Activated B cell treated with CpG ODN at 0.5 μM for 24 hours (primary cell): Measurements from ENCODE around the gene CUX1. TPM values are rescaled to one million over a fixed set of nuclear protein-coding genes. Genes with fewer than 3 reads are reported as not detected.

Experiments used
- ATAC-seq: fragments of 200-7000 bp; cut with Tn5 transposase; one replicate; pipeline ENCODE4 v1.10.0; 2021; ENCODE audit warnings: low read depth, mild to moderate bottlenecking, moderate library complexity
- CTCF ChIA-PET: fragments of 350-600 bp; sonication (Branson Sonifier 250); formaldehyde crosslinking; loops from one replicate; lab custom pipeline; 2021; ENCODE audit warnings: antibody characterized with exemption; lab: Charles Lee
- POLR2A ChIA-PET: fragments of 350-600 bp; sonication (Branson Sonifier 250); formaldehyde crosslinking; loops from one replicate; lab custom pipeline; 2021; ENCODE audit warnings: antibody characterized with exemption; lab: Charles Lee
- DNase-seq: peaks from one replicate; pipeline ENCODE4 v3.0.0; 2022
- H3K27ac Mint-ChIP-seq: one replicate; pipeline ENCODE4 v1.8.0; 2020; ENCODE audit warnings: mixed read lengths
- H3K27me3 Mint-ChIP-seq: one replicate; pipeline ENCODE4 v1.8.0; 2021; ENCODE audit warnings: mixed read lengths
- H3K36me3 Mint-ChIP-seq: one replicate; pipeline ENCODE4 v1.8.0; 2021; ENCODE audit warnings: low read depth, mixed read lengths
- H3K4me1 Mint-ChIP-seq: one replicate; pipeline ENCODE4 v1.8.0; 2021; ENCODE audit warnings: mixed read lengths
- H3K4me3 Mint-ChIP-seq: one replicate; pipeline ENCODE4 v1.8.0; 2020; ENCODE audit warnings: mild to moderate bottlenecking, mixed read lengths
- H3K9me3 Mint-ChIP-seq: one replicate; pipeline ENCODE4 v1.8.0; 2020; ENCODE audit warnings: mixed read lengths
- CTCF ChIP-seq: fragments of 200-600 bp; IDR thresholded peaks from one replicate; pipeline ENCODE4 v1.8.0; 2022; ENCODE audit warnings: antibody characterized with exemption, mild to moderate bottlenecking
- intact Hi-C: fragments of 100-400 bp; cut with micrococcal nuclease; formaldehyde crosslinking; loops from one replicate; pipeline ENCODE4 v1.15.1; 2024
- total RNA-seq: library from RNA; stranded (reverse); gene quantifications from 2 replicates; pipeline ENCODE4 v1.2.3, GENCODE V29; 2022

The CUX1 gene
- total RNA-seq, 1 donor from 2014 or later = 61.7 TPM

DNA sequence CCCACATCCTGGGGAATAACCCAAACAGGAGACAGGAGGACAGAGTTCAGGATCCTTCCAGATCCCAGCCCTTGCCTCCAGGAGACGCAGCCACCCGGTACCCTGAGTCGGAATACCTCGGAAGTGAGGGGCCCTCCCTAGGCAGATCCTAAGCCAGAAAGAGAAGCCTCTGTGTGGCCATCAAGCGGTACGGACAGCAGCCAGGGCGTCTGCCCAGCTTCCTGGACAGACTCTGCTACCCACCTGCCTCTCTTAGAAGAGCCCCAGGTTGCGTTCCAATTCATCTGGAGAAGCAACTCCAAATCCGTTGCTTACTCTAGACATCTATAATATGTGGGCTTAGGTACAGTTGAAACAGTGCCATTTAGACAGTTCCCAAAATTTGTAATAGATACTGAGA is 249.1 kb downstream of the CUX1 start:
- H3K4me3 Mint-ChIP-seq = no peak overlapping the region
- DNase-seq (no peak), ATAC-seq (no peak)
- no peak overlapping the region for H3K27ac Mint-ChIP-seq
- ChIA-PET POLR2A (no interaction called here), CTCF (no interaction called here)
- intact Hi-C loops = no loop called here
- H3K36me3 Mint-ChIP-seq = peaks cover 29% of the 10 kb centered on the region
- peaks cover 24% of the 10 kb centered on the region for H3K4me1 Mint-ChIP-seq
- TF ChIP-seq CTCF = no peak
- H3K9me3 Mint-ChIP-seq = no peaks in the 10 kb centered on the region
- no peaks in the 10 kb centered on the region for H3K27me3 Mint-ChIP-seq

- TF ChIP-seq CTCF = no peak
- Mint-ChIP-seq H3K27ac (no peak overlapping the region), H3K4me1 (peaks cover 11% of the 10 kb centered on the region), H3K27me3 (no peaks in the 10 kb centered on the region), H3K9me3 (peaks cover 2% of the 10 kb centered on the region), H3K36me3 (peaks cover 45% of the 10 kb centered on the region), H3K4me3 (no peak overlapping the region)
- intact Hi-C loops = no loop called here
- POLR2A ChIA-PET = no interaction called here
- CTCF ChIA-PET = no interaction called here
- DNase-seq (no peak), ATAC-seq (no peak)
Measured at GRCh38 chr7:102068846-102069245, 251.4 kb downstream of the CUX1 start.

GRCh38 chr7:102069931-102070629 is 252.7 kb downstream of the CUX1 start:
- no peak overlapping the region for H3K4me3 Mint-ChIP-seq
- DNase-seq (no peak), ATAC-seq (no peak)
- ChIA-PET POLR2A (no interaction called here), CTCF (no interaction called here)
- intact Hi-C loops = no loop called here
- TF ChIP-seq CTCF = no peak
- H3K4me1 Mint-ChIP-seq = peaks cover 4% of the 10 kb centered on the region
- H3K9me3 Mint-ChIP-seq = peaks cover 2% of the 10 kb centered on the region
- H3K27me3 Mint-ChIP-seq = no peaks in the 10 kb centered on the region
- H3K36me3 Mint-ChIP-seq = peaks cover 50% of the 10 kb centered on the region
- H3K27ac Mint-ChIP-seq = no peak overlapping the region

DNA sequence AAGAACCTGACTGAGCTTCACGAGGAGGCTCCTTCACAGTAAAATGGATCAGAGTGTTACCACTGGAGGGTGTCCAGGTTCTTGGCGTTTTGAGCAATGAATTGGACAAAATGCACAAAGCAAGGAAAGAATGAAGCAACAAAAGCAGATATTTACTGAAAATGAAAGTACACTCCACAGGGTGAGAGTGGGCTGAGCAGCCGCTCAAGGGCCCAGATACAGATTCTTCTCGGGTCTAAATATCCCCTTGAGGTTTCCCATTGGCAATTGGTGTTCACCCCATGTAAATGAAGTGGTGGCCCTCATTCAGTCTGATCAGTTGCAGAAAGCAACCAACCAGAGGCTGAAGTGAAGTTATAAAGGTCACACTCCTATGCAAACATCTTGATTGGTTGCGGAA is 254.6 kb downstream of the CUX1 start:
- Mint-ChIP-seq H3K4me3 (no peak overlapping the region), H3K36me3 (peaks cover 53% of the 10 kb centered on the region), H3K4me1 (peaks cover 1% of the 10 kb centered on the region), H3K27me3 (no peaks in the 10 kb centered on the region), H3K27ac (no peak overlapping the region), H3K9me3 (peaks cover 2% of the 10 kb centered on the region)
- intact Hi-C loops = no loop called here
- ChIA-PET CTCF (no interaction called here), POLR2A (no interaction called here)
- DNase-seq (no peak), ATAC-seq (no peak)
- no peak for TF ChIP-seq CTCF

GRCh38 chr7:102072636-102073209 is 255.3 kb downstream of the CUX1 start:
- Mint-ChIP-seq H3K27me3 (no peaks in the 10 kb centered on the region), H3K4me1 (peaks cover 3% of the 10 kb centered on the region), H3K4me3 (no peak overlapping the region), H3K27ac (no peak overlapping the region), H3K36me3 (peaks cover 53% of the 10 kb centered on the region), H3K9me3 (peaks cover 2% of the 10 kb centered on the region)
- intact Hi-C loops = no loop called here
- TF ChIP-seq CTCF = no peak
- no peak for ATAC-seq
- no peak for DNase-seq
- POLR2A ChIA-PET = no interaction called here
- CTCF ChIA-PET = no interaction called here
